A549 (cell line): Measurements from ENCODE around the gene LGALS4. TPM values are rescaled to one million over a fixed set of nuclear protein-coding genes. Genes with fewer than 3 reads are reported as not detected.
A peak's percentile ranks its signal among the peaks of the same experiment; 100 is the strongest.
"Not testable (repeated sequence)": the region's sequence is repeated elsewhere in the genome, so short reads cannot be mapped to it uniquely, and the experiment has no call there.

Source experiments
- ATAC-seq, 2 experiments: fragments of 200-7000 bp in 1 of 2; fragments of >200 bp in 1 of 2; cut with Nextera tagmentation in 1 of 2; cut with Tn5 transposase in 1 of 2; 3 replicates each; pipeline versions ENCODE4 v1.8.0 to v1.9.1; 2018 to 2020; ENCODE audit warnings: mild to moderate bottlenecking in 1 of 2, moderate library complexity in 1 of 2
- CTCF ChIA-PET: fragments of 300-600 bp; sonication (Branson Sonifier 250); formaldehyde crosslinking; extraction: SDS; loops from one replicate; lab custom pipeline; 2021; ENCODE audit warnings: antibody characterized with exemption, inconsistent platforms; lab: Yijun Ruan, JAX
- POLR2A ChIA-PET: fragments of 350-600 bp; formaldehyde crosslinking; extraction: SDS; loops from one replicate; lab custom pipeline; 2021; ENCODE audit warnings: antibody characterized with exemption, inconsistent platforms; lab: Yijun Ruan, JAX
- DNase-seq, 2 experiments: peaks; one replicate each; pipeline versions ENCODE4 v3.0.0 to v3.0.0-alpha.2; 2011 to 2016; ENCODE audit warnings: low read depth in 1 of 2, low spot score in 1 of 2
- FAIRE-seq: peaks from 2 replicates; lab custom pipeline; 2011; peaks lifted over from hg19 to GRCh38; lab: Jason Lieb, UNC
- H3K27ac ChIP-seq, 2 experiments: fragments of >200 bp; sonication (Bioruptor Twin); formaldehyde crosslinking; 3 replicates each; pipeline ENCODE4 v1.5.1; 2016 to 2017
- H3K4me1 ChIP-seq: fragments of >200 bp; sonication (Bioruptor Twin); formaldehyde crosslinking; 3 replicates; pipeline ENCODE4 v1.6.1; 2016
- H3K4me2 ChIP-seq: fragments of >200 bp; sonication (Bioruptor Twin); formaldehyde crosslinking; 3 replicates; pipeline ENCODE4 v1.6.1; 2016
- H3K4me3 ChIP-seq: fragments of >200 bp; sonication (Bioruptor Twin); formaldehyde crosslinking; 3 replicates; pipeline ENCODE4 v1.5.1; 2016
- H3K9me3 ChIP-seq: fragments of >200 bp; sonication (Bioruptor Twin); formaldehyde crosslinking; 3 replicates; pipeline ENCODE4 v1.6.1; 2016
- BHLHE40 ChIP-seq: IDR thresholded peaks from 2 replicates; pipeline ENCODE4 v1.6.1; 2012; ENCODE audit warnings: low read depth, low read length, inconsistent platforms
- CEBPB ChIP-seq, 2 experiments: fragments of >200 bp in 1 of 2; sonication (Bioruptor Twin) in 1 of 2; formaldehyde crosslinking in 1 of 2; IDR thresholded peaks; 2 replicates each; pipeline ENCODE4 v1.6.1; 2012 to 2016
- CHD4 ChIP-seq: fragments of 200-600 bp; sonication (generic); IDR thresholded peaks from 2 replicates; pipeline ENCODE4 v1.6.1; 2016; ENCODE audit warnings: antibody characterized with exemption, mild to moderate bottlenecking, borderline replicate concordance
- CTCF ChIP-seq: fragments of >200 bp; sonication (Bioruptor Twin); formaldehyde crosslinking; IDR thresholded peaks from 3 replicates; pipeline ENCODE4 v1.5.1; 2016
- EHF ChIP-seq: fragments of 250-450 bp; sonication (Bioruptor Pico); IDR thresholded peaks from 2 replicates; pipeline ENCODE4 v1.5.0; 2020; ENCODE audit warnings: mild to moderate bottlenecking
- FOSB ChIP-seq: fragments of 250-450 bp; sonication (Bioruptor Pico); IDR thresholded peaks from 2 replicates; pipeline ENCODE4 v1.5.0; 2020; ENCODE audit warnings: mild to moderate bottlenecking, moderate library complexity
- FOSL2 ChIP-seq, 2 experiments: fragments of 450-650 bp in 1 of 2; fragments of >200 bp in 1 of 2; sonication (Bioruptor Twin) in 1 of 2; formaldehyde crosslinking; IDR thresholded peaks; 2 replicates each; pipeline versions ENCODE4 v1.5.0 to v1.6.1; 2016 to 2020; ENCODE audit warnings: mild to moderate bottlenecking in 1 of 2, moderate library complexity in 1 of 2
- FOXS1 ChIP-seq: fragments of 250-450 bp; sonication (Bioruptor Pico); IDR thresholded peaks from 2 replicates; pipeline ENCODE4 v1.5.0; 2020; ENCODE audit warnings: mild to moderate bottlenecking, moderate library complexity
- HDAC2 ChIP-seq: fragments of 200-600 bp; sonication (generic); IDR thresholded peaks from 2 replicates; pipeline ENCODE4 v1.6.1; 2016
- HMGXB4 ChIP-seq: fragments of 250-450 bp; sonication (Bioruptor Pico); IDR thresholded peaks from 2 replicates; pipeline ENCODE4 v1.5.0; 2021; ENCODE audit warnings: mild to moderate bottlenecking, moderate library complexity, borderline replicate concordance
- HOXA7 ChIP-seq: fragments of 250-450 bp; sonication (Bioruptor Pico); IDR thresholded peaks from 2 replicates; pipeline ENCODE4 v1.5.0; 2020; ENCODE audit warnings: mild to moderate bottlenecking, moderate library complexity
- HOXB13 ChIP-seq: fragments of 250-450 bp; sonication (Bioruptor Pico); IDR thresholded peaks from 2 replicates; pipeline ENCODE4 v1.5.0; 2020; ENCODE audit warnings: low read depth, mild to moderate bottlenecking, moderate library complexity
- MAX ChIP-seq: IDR thresholded peaks from 2 replicates; pipeline ENCODE4 v1.6.1; 2012
- MAZ ChIP-seq: fragments of 150-350 bp; IDR thresholded peaks from 2 replicates; pipeline ENCODE4 v1.6.1; 2014; ENCODE audit warnings: antibody characterized with exemption, low read depth, low read length, borderline replicate concordance
- NFE2L2 ChIP-seq: fragments of 150-350 bp; conservative IDR thresholded peaks from 2 replicates; pipeline ENCODE4 v1.6.1; 2014; ENCODE audit warnings: low read length
- POLR2AphosphoS2 ChIP-seq: conservative IDR thresholded peaks from 2 replicates; pipeline ENCODE4 v1.6.1; 2012; ENCODE audit warnings: low read length, improper control_type of control experiment, inconsistent platforms
- RARB ChIP-seq: fragments of 250-450 bp; sonication (Bioruptor Pico); IDR thresholded peaks from 2 replicates; pipeline ENCODE4 v1.8.0; 2021; ENCODE audit warnings: mild to moderate bottlenecking, moderate library complexity
- RNF2 ChIP-seq: fragments of 200-600 bp; sonication (generic); IDR thresholded peaks from 2 replicates; pipeline ENCODE4 v1.6.1; 2016; ENCODE audit warnings: low read depth, mild to moderate bottlenecking, antibody characterized with exemption, moderate library complexity, borderline replicate concordance
- ZFP36 ChIP-seq: fragments of 450-650 bp; IDR thresholded peaks from 2 replicates; pipeline ENCODE4 v1.6.1; 2014; ENCODE audit warnings: borderline replicate concordance; ENCODE audit not compliant: partially characterized antibody
- ZNF302 ChIP-seq: fragments of 250-450 bp; sonication (Bioruptor Pico); IDR thresholded peaks from 2 replicates; pipeline ENCODE4 v1.9.0; 2021; ENCODE audit warnings: inconsistent platforms, mild to moderate bottlenecking, moderate library complexity
- WGBS: methylation state at CpG from one replicate; pipeline ENCODE4 v1.1.6; 2017; ENCODE audit errors: missing lambda C conversion rate; 5-methylcytosine and 5-hydroxymethylcytosine counted together
- polyA plus RNA-seq, 4 experiments: library from polyadenylated mRNA; depleted of rRNA in 3 of 4; stranded (reverse); fragments of >200 nt; fragmentation: RNase III in 1 of 4; extraction: RNeasy Plus Mini Kit Qiagen cat#74134 plus additional on column Dnase treatment in 1 of 4; gene quantifications; 2 replicates in 3 of 4; 3 replicates in 1 of 4; pipeline ENCODE4 v1.2.3, GENCODE V29; 2011 to 2017
- TF ChIP-seq, protein P1 (sequence below): fragments of 450-650 bp; IDR thresholded peaks from 2 replicates; pipeline ENCODE4 v1.6.1; 2014; ENCODE audit warnings: antibody characterized with exemption

Gene LGALS4
- polyA plus RNA-seq, 2 of the 4 experiments (the other 2 are of a cell fraction) = 0.94 to 2.5 TPM

- no peak for DNase-seq
- POLR2A ChIA-PET = interaction anchor here (0.7 kb wide), 1 partner anchor 67 kb away, joined by 4 read pairs; no protein-coding TSS in a partner anchor
- ATAC-seq = no peak
- Histone ChIP-seq H3K27ac (peak overlapping the region in 1 of 2 experiments; percentile 73; a peak in 3 of 6 replicates), H3K4me3 (no peak overlapping the region), H3K9me3 (no peaks in the 10 kb centered on the region), H3K4me1 (peaks cover 28% of the 10 kb centered on the region), H3K4me2 (no peak overlapping the region)
- no peak for TF ChIP-seq BHLHE40
- TF ChIP-seq RNF2 = no peak
- TF ChIP-seq, protein P1, sequence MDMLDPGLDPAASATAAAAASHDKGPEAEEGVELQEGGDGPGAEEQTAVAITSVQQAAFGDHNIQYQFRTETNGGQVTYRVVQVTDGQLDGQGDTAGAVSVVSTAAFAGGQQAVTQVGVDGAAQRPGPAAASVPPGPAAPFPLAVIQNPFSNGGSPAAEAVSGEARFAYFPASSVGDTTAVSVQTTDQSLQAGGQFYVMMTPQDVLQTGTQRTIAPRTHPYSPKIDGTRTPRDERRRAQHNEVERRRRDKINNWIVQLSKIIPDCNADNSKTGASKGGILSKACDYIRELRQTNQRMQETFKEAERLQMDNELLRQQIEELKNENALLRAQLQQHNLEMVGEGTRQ = no peak
- TF ChIP-seq RARB (CRISPR knock-in tag) = no peak
- TF ChIP-seq FOSB (CRISPR knock-in tag) = no peak
- TF ChIP-seq HOXA7 = no peak
- no peak for TF ChIP-seq POLR2AphosphoS2
- no peak for TF ChIP-seq HDAC2
- no peak for TF ChIP-seq NFE2L2
- no peak for TF ChIP-seq MAZ
- TF ChIP-seq ZNF302 = no peak
- no peak for TF ChIP-seq HMGXB4 (CRISPR knock-in tag)
- TF ChIP-seq CEBPB (IDR thresholded peaks at IDR 0.05) = no peak
- no peak for TF ChIP-seq CHD4
- TF ChIP-seq MAX = no peak
- 90% methylated on average over 17 of the region's 17 CpGs for WGBS
- no peak for FAIRE-seq
- CTCF ChIA-PET = interaction anchor here (1.2 to 3.3 kb wide), 4 partner anchors 9 to 39 kb away, joined by 3 to 12 read pairs (median 8); partner anchors contain the start of gene ECH1
Measured at GRCh38 chr19:38808741-38809140, 4.0 kb downstream of the LGALS4 start.

DNA sequence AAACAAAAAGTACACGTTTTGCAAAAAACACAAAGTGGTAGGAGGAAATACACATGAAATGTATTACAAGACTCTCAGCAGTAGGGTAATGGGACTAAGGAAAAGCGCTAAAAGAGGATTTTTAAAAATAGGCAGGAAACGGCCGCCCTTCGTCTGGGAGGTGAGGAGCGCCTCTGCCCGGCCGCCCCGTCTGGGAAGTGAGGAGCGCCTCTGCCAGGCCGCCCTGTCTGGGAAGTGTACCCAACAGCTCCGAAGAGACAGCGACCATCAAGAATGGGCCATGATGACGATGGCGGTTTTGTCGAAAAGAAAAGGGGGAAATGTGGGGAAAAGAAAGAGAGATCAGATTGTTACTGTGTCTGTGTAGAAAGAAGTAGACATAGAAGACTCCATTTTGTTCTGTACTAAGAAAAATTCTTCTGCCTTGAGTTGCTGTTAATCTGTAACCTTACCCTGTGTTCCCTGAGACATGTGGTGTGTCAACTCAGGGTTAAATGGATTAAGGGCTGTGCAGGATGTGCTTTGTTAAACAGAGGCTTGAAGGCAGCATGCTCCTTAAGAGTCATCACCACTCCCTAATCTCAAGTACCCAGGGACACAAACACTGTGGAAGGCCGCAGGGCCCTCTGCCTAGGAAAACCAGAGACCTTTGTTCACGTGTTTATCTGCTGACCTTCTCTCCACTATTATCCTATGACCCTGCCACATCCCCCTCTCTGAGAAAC lies 5.2 kb downstream of the LGALS4 start:
- H3K4me1 ChIP-seq = peaks cover 22% of the 10 kb centered on the region
- FAIRE-seq; ATAC-seq; POLR2A ChIA-PET; H3K4me3 ChIP-seq; H3K9me3 ChIP-seq; TF ChIP-seq FOSL2 (IDR thresholded peaks at IDR 0.05): not testable (repeated sequence)
- peak in 1 of 2 experiments; percentile 79 for DNase-seq
- peak overlapping the region; percentile 24 for H3K4me2 ChIP-seq
- peak overlapping the region; percentile 55 to 73; a peak in 5 of 6 replicates for H3K27ac ChIP-seq
- CTCF ChIA-PET = interaction anchor here (0.9 to 3.3 kb wide), 4 partner anchors 38 to 173 kb away, joined by 3 to 8 read pairs (median 4); partner anchors contain the start of genes MRPS12 and SARS2
- 82% methylated on average over 18 of the region's 18 CpGs for WGBS
- TF ChIP-seq FOXS1 (CRISPR knock-in tag) (0 out of 2 replicates have a peak, but pooled peaks have one; percentile 36), FOSL2 (CRISPR knock-in tag; IDR thresholded peaks at IDR 0.05) (peak; percentile 16; the same call in 1 of the 2 replicates), HOXB13 (CRISPR knock-in tag) (0 out of 2 replicates have a peak, but pooled peaks have one; percentile 47)

- no peak overlapping the region for H3K4me2 ChIP-seq
- POLR2A ChIA-PET = no interaction called here
- FAIRE-seq = no peak
- H3K4me3 ChIP-seq = no peak overlapping the region
- CTCF ChIA-PET = interaction anchor here (0.9 to 3.3 kb wide), 3 partner anchors 81 to 171 kb away, joined by 3 to 8 read pairs (median 4); partner anchors contain the start of genes MRPS12 and SARS2
- peaks cover 22% of the 10 kb centered on the region for H3K4me1 ChIP-seq
- peak; percentile 56 to 70; a peak in 5 of 6 replicates for ATAC-seq
- peak overlapping the region; percentile 50 to 55; a peak in 3 of 6 replicates for H3K27ac ChIP-seq
- DNase-seq = no peak
- 93% methylated on average over 6 of the region's 6 CpGs for WGBS
- no peaks in the 10 kb centered on the region for H3K9me3 ChIP-seq
- TF ChIP-seq CTCF (no peak), EHF (no peak), FOSL2 (IDR thresholded peaks at IDR 0.05) (no peak), FOSL2 (CRISPR knock-in tag; IDR thresholded peaks at IDR 0.05) (no peak), BHLHE40 (no peak), ZFP36 (no peak)
Measured at GRCh38 chr19:38806371-38806770, 6.4 kb downstream of the LGALS4 start.
